Measurements from ENCODE around the gene PAGE2.
"Not testable (repeated sequence)": the region's sequence is repeated elsewhere in the genome, so short reads cannot be mapped to it uniquely, and the experiment has no call there.

PAGE2 gene, protein sequence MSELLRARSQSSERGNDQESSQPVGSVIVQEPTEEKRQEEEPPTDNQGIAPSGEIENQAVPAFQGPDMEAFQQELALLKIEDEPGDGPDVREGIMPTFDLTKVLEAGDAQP

DNA sequence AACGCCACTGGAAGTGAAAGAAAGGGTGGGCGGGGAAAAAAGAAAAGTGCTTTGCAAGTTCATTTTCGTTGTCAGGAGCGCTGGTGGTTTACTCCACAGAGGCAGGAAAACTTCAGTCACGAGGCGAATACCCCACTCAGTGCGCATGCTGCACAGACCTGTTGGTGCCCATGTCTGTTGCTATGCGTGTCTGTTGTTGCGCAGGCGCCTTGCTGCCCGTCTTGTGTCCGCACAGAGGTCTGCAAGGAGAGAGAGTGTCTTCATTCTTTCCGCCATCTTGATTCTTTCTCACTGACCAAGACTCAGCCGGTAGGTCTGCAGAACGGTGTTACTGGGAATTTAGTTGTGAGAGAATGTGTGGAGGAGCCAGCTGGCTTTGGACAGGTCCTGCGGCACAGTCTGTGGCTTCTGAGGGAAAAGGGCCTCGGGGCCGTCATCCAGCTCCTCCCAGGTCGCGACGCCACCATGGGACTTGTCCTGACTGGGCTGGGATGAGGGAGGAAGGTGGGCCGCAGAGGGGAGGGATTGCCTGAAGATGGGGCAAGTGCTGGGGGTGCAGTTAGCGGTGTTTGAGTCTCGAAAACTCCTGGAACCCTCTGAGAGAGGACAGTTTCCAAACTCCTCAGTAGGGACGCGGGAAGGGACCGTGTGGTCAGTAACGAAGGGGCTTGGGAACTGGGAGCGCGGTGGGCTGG, at the start of gene PAGE2:
TSS of gene PAGE2 (plus strand) at position 224 of the 695 bp plus-strand sequence. CDS start 1,003 bp downstream, outside the sequence.
- DNase-seq (ENCODE audit: low read depth in 1 of 2, low spot score in 1 of 2), result no peak

DNA sequence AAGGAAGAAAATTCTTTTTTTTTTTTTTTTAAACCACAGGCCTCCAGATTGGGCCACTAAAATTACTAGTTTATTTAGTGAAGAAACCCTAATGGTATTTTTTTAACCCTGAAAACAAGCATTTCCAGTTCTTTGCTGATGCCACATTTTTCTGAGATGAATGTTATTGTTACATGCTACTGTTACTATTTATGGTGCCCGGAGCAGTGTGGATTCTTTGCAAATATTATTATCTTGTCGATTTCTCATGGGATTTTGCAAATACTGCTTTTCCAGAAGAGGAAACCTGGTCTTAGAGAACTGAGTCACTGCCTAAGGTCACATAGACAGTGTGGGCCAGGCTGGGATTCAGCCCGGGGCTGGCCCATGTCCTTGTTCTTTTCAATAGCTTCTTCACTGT, 49.3 kb upstream of the PAGE2 start:
- DNase-seq (ENCODE audit: low read depth in 1 of 2, low spot score in 1 of 2), result no peak

DNA sequence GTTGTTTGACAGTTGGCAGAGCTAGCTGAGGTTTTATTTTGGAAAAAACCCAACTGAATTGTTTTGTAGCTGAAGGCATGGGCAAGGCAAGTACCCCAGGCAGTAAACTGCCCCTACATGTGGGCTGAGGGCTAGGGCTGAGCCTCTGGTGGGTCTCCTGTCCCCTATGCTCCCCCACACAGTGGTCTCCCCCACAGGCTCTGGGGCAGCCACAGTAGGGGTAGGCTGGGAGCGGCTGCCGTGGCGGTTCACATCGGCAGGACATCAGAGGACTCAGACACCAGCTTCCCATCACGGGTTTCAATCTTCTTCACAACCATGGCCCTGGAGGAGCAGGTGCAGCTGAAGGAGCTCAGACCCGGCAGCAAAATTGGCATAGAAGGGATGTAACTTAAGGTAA, 47.3 kb upstream of the PAGE2 start:
- DNase-seq (ENCODE audit: low read depth in 1 of 2, low spot score in 1 of 2), result no peak

DNA sequence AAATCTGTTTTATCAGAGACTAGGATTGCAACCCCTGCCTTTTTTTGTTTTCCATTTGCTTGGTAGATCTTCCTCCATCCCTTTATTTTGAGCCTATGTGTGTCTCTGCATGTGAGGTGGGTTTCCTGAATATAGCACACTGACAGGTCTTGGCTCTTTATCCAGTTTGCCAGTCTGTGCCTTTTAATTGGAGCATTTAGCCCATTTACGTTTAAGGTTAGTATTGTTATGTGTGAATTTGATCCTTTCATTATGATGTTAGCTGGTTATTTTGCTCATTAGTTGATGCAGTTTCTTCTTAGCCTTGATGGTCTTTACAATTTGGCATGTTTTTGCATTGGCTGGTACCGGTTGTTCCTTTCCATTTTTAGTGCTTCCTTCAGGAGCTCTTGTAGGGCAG, 38.2 kb upstream of the PAGE2 start:
- DNase-seq (ENCODE audit: low read depth in 1 of 2, low spot score in 1 of 2), result not testable (repeated sequence)

DNA sequence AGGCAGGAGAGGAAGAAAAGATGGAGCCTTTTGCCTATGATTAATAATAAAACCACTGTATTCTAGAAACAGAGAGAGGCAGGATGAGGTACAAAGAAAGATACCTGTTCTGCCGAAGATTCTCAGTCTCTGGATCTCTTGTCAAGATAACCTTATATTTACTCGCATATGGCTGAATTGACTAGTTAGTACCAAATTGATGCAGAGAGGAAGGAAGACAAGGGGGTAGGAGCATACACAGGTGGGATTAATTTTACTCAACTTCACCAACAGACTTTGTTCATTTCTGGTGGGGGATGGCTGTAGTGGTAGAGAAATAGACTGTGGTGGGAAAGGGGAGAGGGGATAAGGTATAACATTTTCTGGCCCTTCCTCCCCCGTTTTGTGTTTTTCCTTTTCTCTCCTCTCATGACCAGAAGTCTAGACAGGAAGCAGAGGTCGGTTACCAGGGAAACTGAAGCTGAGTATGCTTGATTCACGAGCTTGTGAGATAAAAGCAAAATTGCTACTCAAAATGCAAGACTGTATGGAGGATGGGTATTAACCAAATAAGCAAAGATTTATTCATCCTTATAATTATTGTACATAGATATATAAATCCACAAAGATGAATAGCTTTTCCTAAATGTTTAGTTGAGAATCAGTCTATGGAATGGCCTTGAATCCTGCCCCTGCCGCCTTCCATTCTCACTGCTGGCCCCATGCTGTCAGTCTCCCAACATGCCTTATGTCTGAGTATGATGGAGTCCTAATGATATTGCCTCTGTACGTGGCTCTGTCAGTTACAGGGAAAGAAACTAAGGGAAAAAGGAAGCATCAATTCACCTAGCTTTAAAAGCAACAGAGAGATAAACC, 31.8 kb upstream of the PAGE2 start:
- no peak for DNase-seq (ENCODE audit: low read depth in 1 of 2, low spot score in 1 of 2)

DNA sequence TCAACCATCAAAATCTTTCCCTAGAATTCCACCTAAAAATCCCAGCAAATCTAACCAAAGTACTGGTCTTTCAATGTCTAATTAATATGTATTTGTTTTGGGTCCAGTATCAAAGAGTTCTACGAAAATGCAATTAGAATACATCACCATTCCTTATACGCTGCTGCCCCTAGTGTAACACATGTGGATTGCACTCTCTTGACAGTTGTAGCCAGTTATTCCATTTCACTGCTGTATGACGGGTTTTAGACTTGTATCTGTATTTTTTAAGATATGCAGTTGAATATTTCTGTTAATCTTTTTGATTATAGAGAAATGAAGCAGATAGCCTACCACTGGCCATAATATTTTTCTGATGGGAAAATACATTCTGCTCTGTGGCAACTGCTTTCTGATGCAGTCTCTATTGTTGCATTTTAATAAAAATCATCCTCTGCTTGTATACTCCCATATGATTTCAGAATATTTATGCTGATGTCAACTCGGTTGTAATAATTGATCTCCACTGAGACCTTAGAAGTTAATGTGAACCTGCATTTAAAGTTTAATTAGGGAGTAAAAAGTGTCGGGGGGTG, 31.1 kb upstream of the PAGE2 start:
- no peak for DNase-seq (ENCODE audit: low read depth in 1 of 2, low spot score in 1 of 2)

DNA sequence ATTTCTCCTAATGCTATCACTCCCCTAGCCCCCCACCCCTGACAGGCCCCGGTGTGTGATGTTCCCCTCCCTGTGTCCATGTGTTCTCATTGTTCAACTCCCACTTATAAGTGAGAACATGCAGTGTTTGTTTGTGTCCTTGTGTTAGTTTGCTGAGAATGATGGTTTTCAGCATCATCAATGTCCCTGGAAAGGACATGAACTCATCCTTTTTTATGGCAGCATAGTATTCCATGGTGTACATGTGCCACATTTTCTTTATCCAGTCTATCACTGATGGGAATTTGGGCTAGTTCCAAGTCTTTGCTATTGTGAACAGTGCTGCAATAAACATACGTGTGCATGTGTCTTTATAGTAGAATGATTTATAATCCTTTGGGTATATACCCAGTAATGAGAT, 21.6 kb upstream of the PAGE2 start:
- not testable (repeated sequence) for DNase-seq (ENCODE audit: low read depth in 1 of 2, low spot score in 1 of 2)

DNA sequence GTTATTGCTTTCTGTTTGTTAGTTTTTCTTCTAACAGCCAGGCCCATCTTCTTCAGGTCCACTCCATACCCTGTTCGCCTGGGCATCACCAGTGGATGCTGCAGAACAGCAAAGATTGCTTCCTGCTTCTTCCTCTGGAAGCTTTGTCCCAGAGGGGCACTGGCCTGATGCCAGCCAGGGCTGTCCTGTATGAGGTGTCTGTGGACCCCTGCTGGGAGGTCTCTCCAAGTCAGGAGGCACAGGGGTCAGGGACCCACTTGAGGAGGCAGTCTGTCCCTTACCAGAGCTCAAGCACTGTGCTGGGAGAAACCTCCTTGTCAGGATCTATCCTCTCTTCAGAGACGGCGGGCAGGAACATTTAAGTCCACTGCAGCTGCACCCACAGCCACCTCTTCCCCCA, 16.5 kb upstream of the PAGE2 start:
- DNase-seq (ENCODE audit: low read depth in 1 of 2, low spot score in 1 of 2), result no peak

DNA sequence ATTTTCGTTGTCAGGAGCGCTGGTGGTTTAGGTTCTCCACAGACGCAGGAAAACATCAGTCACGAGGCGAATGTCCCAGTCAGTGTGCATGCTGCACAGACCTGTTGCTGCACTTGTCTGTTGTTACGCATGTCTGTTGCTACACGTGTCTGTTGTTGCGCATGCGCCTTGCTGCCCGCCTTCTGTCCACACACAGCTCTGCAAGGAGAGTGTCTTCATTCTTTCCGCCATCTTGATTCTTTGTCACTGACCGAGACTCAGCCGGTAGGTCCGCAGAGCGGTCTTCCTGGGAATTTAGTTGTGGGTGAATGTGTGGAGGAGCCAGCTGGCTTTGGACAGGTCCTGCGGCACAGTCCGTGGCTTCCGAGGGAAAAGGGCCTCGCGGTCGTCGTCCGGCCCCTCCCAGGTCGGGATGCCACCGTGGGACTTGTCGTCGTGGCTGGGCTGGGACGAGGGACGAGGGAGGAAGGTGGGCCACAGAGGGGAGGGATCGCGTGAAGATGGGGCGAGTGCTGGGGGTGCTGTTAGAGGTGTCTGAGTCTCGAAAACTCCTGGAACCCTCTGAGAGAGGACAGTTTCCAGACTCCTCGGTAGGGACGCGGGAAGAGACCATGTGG, 13.9 kb upstream of the PAGE2 start, which contains the start of gene PAGE2B:
TSS of gene PAGE2B (plus strand) at position 180 of the 617 bp plus-strand sequence. CDS start 1,012 bp downstream, outside the sequence.
- DNase-seq (ENCODE audit: low read depth in 1 of 2, low spot score in 1 of 2), result no peak

DNA sequence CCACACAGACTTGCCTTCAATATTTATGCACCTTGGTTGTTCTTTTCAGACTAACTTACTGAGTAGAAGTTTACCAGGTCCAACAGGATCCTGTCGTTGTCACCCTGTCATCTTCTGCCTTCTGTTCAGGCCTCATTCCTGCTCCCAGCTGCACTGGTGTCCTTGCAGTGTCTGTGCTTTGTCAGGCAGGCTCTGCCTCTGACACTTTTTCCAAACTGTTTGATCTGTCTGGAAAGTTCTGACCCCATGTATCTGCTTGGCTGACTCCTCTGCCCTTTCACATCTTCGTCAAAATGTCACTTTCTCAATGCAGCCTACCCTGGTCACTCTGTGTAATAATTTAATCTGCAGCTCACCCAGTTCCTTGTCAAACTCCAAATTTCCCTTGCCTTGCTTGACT, 9.9 kb downstream of the PAGE2 start:
- no peak for DNase-seq (ENCODE audit: low read depth in 1 of 2, low spot score in 1 of 2)

DNA sequence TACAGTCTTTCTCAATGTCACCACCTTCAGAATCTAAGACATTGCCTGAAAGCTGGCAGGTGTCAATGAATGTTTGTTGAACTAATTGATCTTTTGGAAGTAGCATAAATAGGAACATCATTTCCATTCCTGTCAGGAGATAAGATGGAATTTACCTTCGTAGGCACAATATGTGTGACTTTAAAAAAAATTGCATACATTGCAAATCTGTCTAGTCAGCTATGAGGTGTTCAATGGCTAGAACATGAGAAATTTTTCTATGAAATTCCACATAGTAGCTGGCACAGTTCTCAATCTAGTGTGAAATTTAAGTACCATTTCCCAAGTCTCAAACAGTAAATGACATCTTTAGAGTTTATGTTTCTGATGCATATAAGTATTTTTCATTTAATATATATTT, 10.3 kb downstream of the PAGE2 start:
- no peak for DNase-seq (ENCODE audit: low read depth in 1 of 2, low spot score in 1 of 2)

DNA sequence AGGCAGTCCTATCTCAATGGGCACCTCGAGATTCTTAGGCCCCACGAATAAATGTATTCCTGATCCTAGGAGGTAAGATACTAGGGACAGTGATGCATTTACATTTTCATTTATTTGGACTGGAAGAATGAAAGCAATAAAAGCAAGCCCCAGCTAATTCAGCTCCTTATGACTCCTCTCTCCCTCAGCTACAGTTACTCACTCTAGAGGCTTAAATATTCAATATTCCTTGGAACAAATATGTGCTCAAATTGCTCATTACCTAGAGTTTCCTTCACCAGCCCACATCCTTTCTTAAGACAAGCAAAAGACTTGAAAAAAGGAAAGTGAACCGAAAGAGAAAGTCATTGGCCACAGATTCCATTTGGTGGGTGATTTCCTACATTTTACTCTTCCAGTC, 13.9 kb downstream of the PAGE2 start:
- no peak for DNase-seq (ENCODE audit: low read depth in 1 of 2, low spot score in 1 of 2)

DNA sequence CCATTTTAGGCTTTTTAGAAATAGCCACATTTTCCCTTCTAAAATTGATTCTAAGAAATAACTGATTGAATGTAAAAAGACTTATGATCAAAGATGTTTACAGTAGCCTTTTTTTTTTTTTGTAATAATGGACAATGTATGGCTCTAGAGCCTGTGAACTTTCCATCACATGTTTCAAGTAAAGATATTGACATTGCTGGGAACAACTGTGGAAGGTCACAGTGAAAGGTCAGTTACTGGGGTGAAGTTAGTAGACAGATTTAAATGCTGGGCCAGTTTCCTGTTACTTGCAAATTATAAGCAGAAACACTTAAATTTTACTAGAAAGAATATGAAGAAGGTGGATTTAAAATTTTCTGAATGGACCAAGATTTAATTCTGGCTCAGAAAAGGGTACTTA, 18.4 kb downstream of the PAGE2 start:
- DNase-seq (ENCODE audit: low read depth in 1 of 2, low spot score in 1 of 2), result no peak

DNA sequence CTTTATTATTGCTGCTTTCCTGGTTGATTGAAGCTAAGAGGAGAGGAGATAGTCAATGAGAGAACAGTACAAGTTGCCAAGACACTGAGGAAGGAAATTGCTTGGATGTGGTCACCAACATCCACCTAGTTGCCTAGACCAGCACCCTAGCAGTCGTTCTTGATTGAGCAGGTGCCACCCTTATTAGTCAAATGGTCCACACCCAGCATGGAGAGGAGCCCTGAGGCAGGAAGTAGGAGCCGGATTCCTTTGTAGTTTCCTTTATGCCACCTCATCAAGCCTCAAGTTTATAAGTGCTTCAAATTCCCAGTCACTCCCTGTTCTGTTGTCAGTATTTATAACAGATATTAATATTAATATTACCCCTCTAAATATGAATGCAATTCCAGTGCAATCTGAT, 19.1 kb downstream of the PAGE2 start:
- DNase-seq (ENCODE audit: low read depth in 1 of 2, low spot score in 1 of 2), result no peak

DNA sequence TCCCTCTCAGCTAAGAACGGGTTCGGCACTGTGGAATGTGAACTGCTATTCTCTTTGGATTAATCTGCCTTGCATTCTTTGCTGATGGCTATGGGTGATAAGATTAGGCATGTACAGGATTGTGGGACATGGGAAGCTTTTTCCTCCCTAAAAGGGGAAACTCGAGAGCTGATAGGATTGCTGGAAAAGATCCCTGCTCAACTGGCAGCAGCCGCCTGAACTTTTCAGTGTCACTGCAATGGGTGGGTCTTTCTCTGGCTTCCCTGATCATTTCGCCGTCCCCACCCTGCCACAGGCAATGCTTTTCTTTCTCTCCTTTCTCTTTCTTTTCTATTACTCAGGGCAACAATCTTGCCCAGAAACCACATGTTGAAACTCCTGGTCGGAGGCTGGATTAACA, 20.5 kb downstream of the PAGE2 start:
- DNase-seq (ENCODE audit: low read depth in 1 of 2, low spot score in 1 of 2), result no peak

DNA sequence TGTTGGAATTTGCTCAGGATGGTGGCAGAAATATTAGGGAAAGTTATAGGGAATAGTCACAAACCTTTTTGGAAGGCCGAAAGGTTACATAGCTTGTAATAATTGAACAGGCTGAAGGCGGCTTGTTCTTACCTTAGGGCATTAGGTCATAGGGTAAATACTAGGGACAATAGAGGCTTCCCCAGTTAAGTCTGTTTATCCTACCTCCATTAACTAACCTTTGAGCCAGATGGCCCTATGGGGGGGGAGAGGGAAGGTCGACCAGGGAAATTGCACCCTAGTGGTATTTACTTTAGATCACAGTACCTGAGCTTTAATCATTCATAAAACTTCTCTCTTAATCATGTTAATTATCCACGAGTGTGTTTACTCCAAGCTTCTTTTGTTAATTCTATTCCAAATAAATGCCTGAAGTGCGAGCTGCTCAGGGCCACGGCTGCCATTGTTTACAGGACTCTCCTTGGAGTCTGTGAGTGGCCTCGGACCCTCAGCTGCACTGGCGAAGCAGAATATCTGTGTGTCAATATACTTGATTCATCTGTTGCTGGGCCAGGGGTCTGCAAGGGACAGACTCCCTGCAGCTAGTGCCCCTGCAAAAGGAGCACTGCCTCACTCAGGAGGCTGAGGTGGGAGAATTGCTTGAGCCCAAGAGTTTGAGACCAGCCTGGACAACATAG, 22.9 kb downstream of the PAGE2 start:
- no peak for DNase-seq (ENCODE audit: low read depth in 1 of 2, low spot score in 1 of 2)

DNA sequence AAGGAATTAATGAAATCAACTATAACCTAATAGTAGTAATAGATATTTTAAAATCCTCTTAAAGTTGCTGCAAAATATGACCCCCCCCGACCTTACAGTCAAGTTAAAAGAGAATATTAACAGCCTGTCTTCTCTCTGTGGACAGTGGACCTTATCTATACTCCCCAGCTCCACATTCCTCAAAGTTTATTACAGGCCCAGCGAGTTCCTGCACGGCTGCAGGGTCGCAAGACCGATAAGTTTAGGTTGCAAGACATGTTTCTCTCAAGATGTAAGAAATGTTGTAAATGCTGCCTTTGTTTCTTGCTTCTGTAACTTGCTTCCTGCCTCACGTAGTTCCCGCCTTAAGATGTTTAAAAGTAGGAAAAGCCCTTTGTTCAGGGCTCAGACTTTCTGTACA, 27.8 kb downstream of the PAGE2 start:
- not testable (repeated sequence) for DNase-seq (ENCODE audit: low read depth in 1 of 2, low spot score in 1 of 2)

DNA sequence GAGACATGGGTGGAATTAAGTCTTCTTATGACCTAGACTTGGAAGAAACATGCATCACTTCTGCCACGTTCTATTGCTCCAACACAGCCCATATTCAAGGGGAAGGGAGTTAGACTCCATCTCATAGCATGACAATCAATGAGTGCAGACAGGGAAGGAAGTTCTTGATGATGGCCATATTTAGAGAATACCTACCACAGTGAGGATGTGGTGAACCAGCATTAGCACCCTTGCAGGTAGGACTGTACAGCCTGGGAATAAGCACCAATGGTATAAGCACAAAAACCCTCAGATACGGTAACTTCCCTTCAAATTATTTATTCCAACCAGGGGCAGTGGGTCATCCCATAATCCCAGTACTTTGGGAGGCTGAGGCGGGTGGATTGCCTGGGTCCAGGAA, 29.8 kb downstream of the PAGE2 start:
- DNase-seq (ENCODE audit: low read depth in 1 of 2, low spot score in 1 of 2), result no peak

DNA sequence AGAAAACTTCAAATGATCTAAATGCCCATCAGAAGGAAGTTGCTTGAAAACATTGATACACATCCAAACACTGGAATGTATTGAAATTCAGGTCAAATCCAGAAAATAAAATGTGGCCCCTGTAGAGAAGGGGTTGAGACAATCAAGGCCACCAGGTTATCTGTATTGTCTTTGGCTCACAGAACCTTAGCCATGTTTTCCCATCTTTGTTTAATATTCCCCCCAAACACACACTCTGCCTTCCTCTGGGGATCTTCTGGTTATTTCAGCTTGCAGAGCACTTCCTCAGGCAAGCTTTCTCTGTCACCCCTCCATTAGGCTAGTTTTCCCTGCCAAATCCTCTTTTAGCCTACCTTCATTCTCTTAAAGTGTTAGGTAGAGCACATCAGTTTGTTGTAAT, 30.5 kb downstream of the PAGE2 start:
- DNase-seq (ENCODE audit: low read depth in 1 of 2, low spot score in 1 of 2), result no peak

DNA sequence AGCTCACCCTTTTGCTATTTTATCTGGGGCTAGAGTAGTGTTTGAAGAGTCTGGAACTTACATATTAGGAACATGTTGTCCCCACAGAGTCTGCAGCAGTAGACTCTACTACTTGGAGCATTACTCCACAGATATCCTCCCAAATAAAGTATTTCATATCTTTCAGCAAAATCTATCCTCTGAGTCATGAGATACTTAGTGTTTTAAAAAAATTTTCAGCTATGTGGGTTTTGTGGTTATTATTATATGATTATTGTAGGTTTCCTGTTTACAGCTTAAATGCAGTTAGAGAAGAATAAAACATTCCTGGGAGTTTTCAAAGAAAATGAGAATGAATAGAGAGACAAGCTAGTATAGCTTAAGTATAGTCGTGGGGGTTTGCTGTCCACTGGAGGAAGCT, 30.9 kb downstream of the PAGE2 start:
- DNase-seq (ENCODE audit: low read depth in 1 of 2, low spot score in 1 of 2), result no peak

Measured in activated T-helper 1 cell treated with anti-CD3 and anti-CD28 coated beads, Interleukin-2, amount 50 U/mL, for 16 hours (primary cell).